ENCODE measurements around the gene SARDH. TPM values are rescaled to one million over a fixed set of nuclear protein-coding genes. Genes with fewer than 3 reads are reported as not detected.

SARDH gene
- total and polyA plus RNA-seq, 2 of the 8 experiments (the other 6 are each of a cell fraction or from before 2014, with no cell fraction given), result 6.4 to 7.4 TPM

GRCh38 chr9:133707763-133708245 lies 30.3 kb downstream of the SARDH start:
- ChIA-PET CTCF (ENCODE audit: partially characterized antibody) (interaction anchor here (0.8 to 3.2 kb wide), 13 partner anchors 16 to 221 kb away, joined by 3 to 12 read pairs (median 4); partner anchors contain the start of gene ADAMTSL2), POLR2A (ENCODE audit: partially characterized antibody) (interaction anchor here (0.7 kb wide), 1 partner anchor 146 kb away, joined by 3 read pairs; no protein-coding TSS in a partner anchor)
- Histone ChIP-seq H3K9ac (replicated peaks in 1 of 4; ENCODE audit: extremely low read depth in 1 of 4, low read depth in 3 of 4, low read length in 3 of 4) (no peak overlapping the region), H3K9me3 (ENCODE audit: insufficient read depth in 2 of 2, low read depth in 1 of 2, low read length in 1 of 2) (no peaks in the 10 kb centered on the region), H3K56ac (replicated peaks; ENCODE audit: insufficient read length, low read depth, low read length) (no peak overlapping the region), H3K27ac (ENCODE audit: low read depth, low read length) (no peak overlapping the region), H2BK120ac (replicated peaks; ENCODE audit: low read depth, low read length) (no peak overlapping the region), H2BK5ac (ENCODE audit: low read depth, low read length) (no peak overlapping the region), H4K20me1 (replicated peaks in 1 of 2; ENCODE audit: control insufficient read depth in 1 of 2, insufficient read depth in 2 of 2, low read length in 2 of 2) (peaks cover 0 to 1% of the 10 kb centered on the region in 2 experiments), H4K91ac (replicated peaks; ENCODE audit: insufficient read length, low read length) (no peak overlapping the region), H3K23ac (ENCODE audit: insufficient read length) (no peak overlapping the region), H3K4me1 (replicated peaks in 1 of 4; ENCODE audit: control insufficient read depth in 3 of 4, insufficient read depth in 4 of 4, low read length in 3 of 4) (peaks cover 0 to 4% (median 3%) of the 10 kb centered on the region in 4 experiments; a peak in 5 of 7 replicates), H4K5ac (ENCODE audit: insufficient read length, low read depth, low read length) (no peak overlapping the region), H3K79me2 (ENCODE audit: control insufficient read depth in 1 of 2, insufficient read depth in 2 of 2, low read length in 2 of 2) (no peaks in the 10 kb centered on the region), H2AK5ac (ENCODE audit: low read depth, low read length) (no peak overlapping the region), H2AFZ (ENCODE audit: low read length) (no peak overlapping the region), H2BK12ac (ENCODE audit: low read depth, low read length) (no peak overlapping the region), H2BK15ac (ENCODE audit: low read length) (no peak overlapping the region), H4K8ac (ENCODE audit: extremely low read depth, insufficient read depth, low read length) (no peak overlapping the region), H3K4me2 (ENCODE audit: insufficient read depth in 1 of 2, low read depth in 2 of 2, low read length in 2 of 2) (no peak overlapping the region), H3K27me3 (replicated peaks in 1 of 4; ENCODE audit: control insufficient read depth in 3 of 4, extremely low read depth in 1 of 4, insufficient read depth in 3 of 4, low read length in 3 of 4) (no peaks in the 10 kb centered on the region), H3K23me2 (ENCODE audit: low read depth, low read length) (no peaks in the 10 kb centered on the region), H3K4me3 (ENCODE audit: extremely low read depth in 1 of 4, insufficient read depth in 2 of 4, low read depth in 3 of 4, low read length in 4 of 4) (no peak overlapping the region), H3K79me1 (ENCODE audit: low read depth, low read length) (no peaks in the 10 kb centered on the region), H2BK20ac (ENCODE audit: low read length) (no peak overlapping the region), H3K14ac (ENCODE audit: insufficient read length) (no peak overlapping the region), H3K18ac (ENCODE audit: extremely low read depth, low read length) (no peak overlapping the region), H3K4ac (replicated peaks; ENCODE audit: insufficient read length, low read depth, low read length) (no peak overlapping the region), H3K36me3 (ENCODE audit: control insufficient read depth in 2 of 4, insufficient read depth in 4 of 4, low read length in 3 of 4) (no peaks in the 10 kb centered on the region)
- FAIRE-seq (no peak), DNase-seq (ENCODE audit: low read depth in 1 of 2, low spot score in 2 of 2) (no peak)
- WGBS, 2 experiments (ENCODE audit: extremely low coverage in 1 of 2, insufficient coverage in 1 of 2, insufficient read length in 1 of 2, insufficient replicate concordance in 2 of 2, low coverage in 1 of 2, low lambda C conversion rate in 2 of 2, missing lambda C conversion rate in 1 of 2), result 86% methylated on average over 10 of the region's 15 CpGs; no CpG with 5 or more reads in 1 of the 2 experiments
- TF ChIP-seq JUND (IDR thresholded peaks at IDR 0.05; ENCODE audit: low read length) (no peak), TEAD4 (IDR thresholded peaks at IDR 0.05; ENCODE audit: low read depth, low read length) (no peak), SIRT6 (IDR thresholded peaks at IDR 0.05; ENCODE audit: low read length) (no peak), SUZ12 (IDR thresholded peaks at IDR 0.05; ENCODE audit: low read length) (no peak), CTCF (IDR thresholded peaks at IDR 0.05; ENCODE audit: control extremely low read depth in 1 of 3, insufficient read depth in 1 of 3, low read depth in 1 of 3, low read length in 3 of 3) (no peak), POLR2A (IDR thresholded peaks at IDR 0.05; ENCODE audit: control extremely low read depth in 1 of 2, low read depth in 2 of 2, low read length in 2 of 2) (no peak), GABPA (IDR thresholded peaks at IDR 0.05; ENCODE audit: borderline replicate concordance, insufficient read depth, low read length) (no peak), HDAC2 (IDR thresholded peaks at IDR 0.05; ENCODE audit: borderline replicate concordance in 1 of 2, low read depth in 2 of 2, low read length in 2 of 2) (no peak), YY1 (IDR thresholded peaks at IDR 0.05; ENCODE audit: low read depth, low read length) (no peak), CBX8 (IDR thresholded peaks at IDR 0.05; ENCODE audit: borderline replicate concordance, low read depth, low read length) (no peak), RXRA (IDR thresholded peaks at IDR 0.05; ENCODE audit: insufficient read depth, low read depth, low read length) (no peak)
